HG02870 (cell line): ENCODE measurements around the gene MICU1.
A peak's percentile ranks its signal among the peaks of the same experiment; 100 is the strongest.

Experiments used
- ATAC-seq: cut with Tn5 transposase; IDR thresholded peaks from one replicate; pipeline ENCODE4 v1.9.1; 2021; ENCODE audit warnings: mild to moderate bottlenecking, moderate library complexity; ENCODE audit not compliant: unreplicated experiment

MICU1 gene

DNA sequence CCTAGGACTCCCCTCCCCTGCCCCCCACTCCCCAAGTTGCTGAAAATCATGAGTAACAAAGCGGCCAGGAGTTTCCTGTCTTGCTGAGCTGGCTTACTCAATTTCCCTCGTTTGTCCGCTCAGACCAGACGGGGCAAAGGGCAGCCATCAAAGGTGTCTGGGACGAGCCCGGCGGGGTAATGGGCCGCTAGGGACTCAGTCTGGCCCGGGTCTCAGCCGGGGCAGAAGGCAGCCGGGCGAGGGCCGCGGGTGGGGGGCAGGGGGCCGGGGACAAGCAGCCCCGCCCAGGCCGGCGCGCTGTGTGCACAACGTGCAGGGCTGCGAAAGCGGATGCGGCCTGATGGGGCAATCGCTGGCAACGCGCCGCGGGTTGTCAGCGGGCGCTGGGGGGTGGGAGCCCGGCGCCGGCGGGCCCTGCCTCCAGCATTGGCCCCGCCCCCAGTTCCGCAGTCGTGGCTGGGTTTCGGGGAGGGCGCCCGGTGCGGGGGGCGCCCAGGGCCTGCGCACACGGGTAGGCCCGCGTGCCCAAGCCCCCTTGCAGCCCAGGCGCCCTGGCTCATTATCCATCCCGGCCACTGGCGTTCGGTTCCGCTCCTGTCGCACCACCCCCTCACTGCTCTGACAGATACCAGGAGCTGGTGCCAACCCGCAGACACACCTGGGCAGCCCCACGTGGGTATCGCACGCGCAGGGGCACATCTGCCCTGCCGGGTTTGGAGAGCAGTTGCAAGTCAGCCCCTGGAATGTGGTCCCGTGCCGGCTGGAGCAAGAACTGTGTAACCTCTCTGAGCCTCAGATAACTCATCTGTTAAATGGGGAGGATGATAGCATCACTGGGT lies 306.2 kb downstream of the MICU1 start:
- peak; percentile 38 for ATAC-seq

DNA sequence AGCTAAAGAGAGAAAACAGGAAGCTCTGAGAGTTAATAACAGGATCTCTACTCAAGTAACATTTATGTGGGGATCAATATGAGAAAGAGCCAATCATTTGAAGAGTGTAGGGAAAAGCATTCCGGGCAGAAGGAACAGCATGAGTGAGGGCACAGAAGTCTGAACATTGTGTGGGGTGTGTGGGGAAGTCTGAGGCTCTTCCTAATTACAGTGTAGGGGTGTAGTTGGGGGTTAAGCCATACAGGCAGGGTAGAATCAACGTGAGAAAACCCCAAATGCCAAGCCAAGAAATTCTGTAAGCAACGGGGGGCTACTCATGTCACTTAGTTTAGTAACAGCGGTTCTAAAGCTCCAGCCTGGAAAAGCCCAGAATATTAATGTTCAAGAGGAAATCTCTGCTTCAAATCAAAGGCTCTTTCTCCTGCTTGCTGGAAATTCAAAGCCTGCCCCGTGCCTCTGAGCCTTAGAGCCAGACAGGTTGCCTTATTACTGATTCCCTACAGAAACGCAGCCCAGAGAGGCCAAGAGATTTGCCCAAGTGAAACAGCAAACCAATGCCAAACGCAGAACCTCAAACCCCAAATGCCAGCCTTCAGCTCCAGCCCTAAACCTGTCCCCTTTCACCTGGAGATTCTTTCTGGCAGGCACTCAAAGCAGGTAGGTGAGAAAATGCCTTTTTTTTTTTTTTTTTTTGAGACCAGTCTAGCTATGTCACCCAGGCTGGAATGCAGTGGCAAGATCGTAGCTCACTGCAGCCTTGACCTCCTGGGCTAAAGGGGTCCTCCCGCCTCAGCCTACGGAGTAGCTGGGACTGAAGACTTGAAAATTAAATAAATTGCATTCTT lies 307.2 kb downstream of the MICU1 start:
- no peak for ATAC-seq
